GM12892 (cell line): ENCODE measurements around the gene GPAT2.
"Not testable (repeated sequence)": the region's sequence is repeated elsewhere in the genome, so short reads cannot be mapped to it uniquely, and the experiment has no call there.

ENCODE experiments used
- POLR2A ChIP-seq: IDR thresholded peaks from 2 replicates; pipeline ENCODE4 v1.6.1; 2011; ENCODE audit warnings: low read depth, low read length, control low read depth
- POLR2AphosphoS5 ChIP-seq: IDR thresholded peaks from 2 replicates; pipeline ENCODE4 v1.6.1; 2011; ENCODE audit warnings: low read depth, low read length, control low read depth

DNA sequence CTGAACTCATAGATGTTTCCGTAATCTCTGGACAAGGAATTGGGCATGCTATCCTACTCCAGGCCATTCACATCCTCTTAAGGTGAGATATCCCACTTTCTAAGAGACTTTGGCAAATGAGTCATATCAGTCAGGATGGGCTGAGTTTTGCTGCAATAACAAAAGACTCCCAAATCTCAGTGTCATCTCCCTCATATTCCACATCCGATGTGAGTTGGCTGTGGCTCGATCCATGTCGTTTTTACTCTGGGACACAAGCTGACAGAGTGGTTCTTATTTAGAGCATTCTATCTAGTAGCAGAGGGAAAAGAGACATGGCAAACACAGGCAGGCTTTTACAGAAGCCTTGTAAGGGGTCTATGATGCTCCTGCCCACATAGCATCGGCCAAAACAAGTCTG, 28.5 kb downstream of the GPAT2 start:
- TF ChIP-seq POLR2A, POLR2AphosphoS5: not testable (repeated sequence)
